K562 (cell line): ENCODE data around the gene GORASP2. TPM values are rescaled to one million over a fixed set of nuclear protein-coding genes. Genes with fewer than 3 reads are reported as not detected.

ENCODE experiments used
- ATAC-seq: fragments of 200-7000 bp; cut with Tn5 transposase; 3 replicates; pipeline ENCODE4 v1.9.1; 2020; ENCODE audit warnings: moderate library complexity
- BruUV-seq: library from RNA; stranded (reverse); fragments of 400-500 nt; replicated peaks from 2 replicates; lab custom pipeline; 2021; lab: Mats Ljungman, UMichigan
- CTCF ChIA-PET: fragments of 300-600 bp; formaldehyde crosslinking; extraction: SDS; loops from one replicate; lab custom pipeline; 2021; ENCODE audit warnings: low intra/inter-chr PET ratio; lab: Yijun Ruan, JAX
- POLR2A ChIA-PET: fragments of 300-600, 350-650 bp; sonication (Branson Sonifier 250); formaldehyde crosslinking; extraction: SDS; loops from one replicate; lab custom pipeline; 2021; ENCODE audit warnings: antibody characterized with exemption, inconsistent platforms; lab: Yijun Ruan, JAX
- DNase-seq, 4 experiments: peaks; one replicate each; pipeline versions ENCODE4 v3.0.0 to v3.0.0-alpha.2; 2011 to 2018; ENCODE audit warnings: low spot score in 3 of 4, mixed read lengths in 3 of 4; ENCODE audit errors: extremely low read depth in 1 of 4
- FAIRE-seq: peaks from 2 replicates; lab custom pipeline; 2011; peaks lifted over from hg19 to GRCh38; lab: Jason Lieb, UNC
- H2AFZ ChIP-seq: 2 replicates; pipeline ENCODE4 v1.6.0; 2011; ENCODE audit warnings: low read depth, low read length, control low read depth, inconsistent platforms
- H3K27ac ChIP-seq: fragments of 200-600 bp; 3 replicates; pipeline ENCODE4 v1.8.0; 2011; ENCODE audit warnings: low read depth, mild to moderate bottlenecking, control low read depth, inconsistent platforms, low read length, moderate library complexity, mixed read lengths; ENCODE audit errors: extremely low read depth
- H3K27me3 ChIP-seq, 2 experiments: fragments of 300-600 bp in 1 of 2; 2 replicates in 1 of 2; 3 replicates in 1 of 2; pipeline versions ENCODE4 v1.6.0 to v1.8.0; 2011; ENCODE audit warnings: inconsistent platforms in 2 of 2, low read length in 2 of 2, mild to moderate bottlenecking in 1 of 2, mixed read lengths in 1 of 2, moderate library complexity in 1 of 2; ENCODE audit not compliant: control insufficient read depth in 2 of 2, insufficient read depth in 2 of 2
- H3K36me3 ChIP-seq: fragments of 300-600 bp; 3 replicates; pipeline ENCODE4 v1.8.0; 2011; ENCODE audit warnings: mild to moderate bottlenecking, low read length, inconsistent platforms; ENCODE audit not compliant: control insufficient read depth, insufficient read depth
- H3K4me1 ChIP-seq, 2 experiments: fragments of 200-600 bp in 1 of 2; replicated peaks in 1 of 2; 2 replicates in 1 of 2; 3 replicates in 1 of 2; pipeline versions ENCODE4 v1.5.1 to v1.8.0; 2011; ENCODE audit warnings: inconsistent platforms in 2 of 2, low read length in 2 of 2, mild to moderate bottlenecking in 1 of 2, mixed read lengths in 1 of 2, moderate library complexity in 1 of 2; ENCODE audit not compliant: control insufficient read depth in 2 of 2, insufficient read depth in 2 of 2
- H3K4me2 ChIP-seq: 2 replicates; pipeline ENCODE4 v1.6.1; 2011; ENCODE audit warnings: low read length, control low read depth, inconsistent platforms, mixed read lengths; ENCODE audit not compliant: insufficient read depth
- H3K4me3 ChIP-seq: fragments of 200-600 bp; sonication (generic), shearing (Covaris generic); 2 replicates; pipeline ENCODE4 v1.5.1; 2016; ENCODE audit warnings: control low read depth, inconsistent platforms
- H3K79me2 ChIP-seq: fragments of 200-600 bp; 3 replicates; pipeline ENCODE4 v1.8.0; 2011; ENCODE audit warnings: low read length, inconsistent platforms; ENCODE audit not compliant: control insufficient read depth, insufficient read depth
- H3K9ac ChIP-seq, 2 experiments: 2 replicates each; pipeline versions ENCODE4 v1.6.0 to v1.6.1; 2011; ENCODE audit warnings: low read depth in 2 of 2, low read length in 2 of 2, control low read depth in 1 of 2, inconsistent platforms in 1 of 2, mild to moderate bottlenecking in 1 of 2, mixed read lengths in 1 of 2; ENCODE audit not compliant: insufficient read depth in 1 of 2
- H3K9me1 ChIP-seq: one replicate; pipeline ENCODE4 v1.6.0; 2011; ENCODE audit warnings: inconsistent platforms, mild to moderate bottlenecking, low read length, moderate library complexity; ENCODE audit not compliant: control insufficient read depth, insufficient read depth
- H3K9me3 ChIP-seq: replicated peaks from 2 replicates; pipeline ENCODE4 v1.5.1; 2011; ENCODE audit warnings: low read depth, low read length, inconsistent platforms; ENCODE audit not compliant: control insufficient read depth, insufficient read depth
- H4K20me1 ChIP-seq: replicated peaks from 2 replicates; pipeline ENCODE4 v1.6.1; 2011; ENCODE audit warnings: low read length, inconsistent platforms, mixed read lengths; ENCODE audit not compliant: control insufficient read depth, insufficient read depth
- CBX2 ChIP-seq: fragments of 200-600 bp; sonication (generic); IDR thresholded peaks from one replicate; pipeline ENCODE4 v1.6.1; 2012; ENCODE audit warnings: mild to moderate bottlenecking, low read length, inconsistent platforms; ENCODE audit not compliant: insufficient read depth, poor library complexity, severe bottlenecking
- CCNT2 ChIP-seq: IDR thresholded peaks from 2 replicates; pipeline ENCODE4 v1.6.1; 2011; ENCODE audit warnings: borderline replicate concordance, low read depth, mild to moderate bottlenecking, moderate library complexity, mixed read lengths, low read length; ENCODE audit not compliant: insufficient read length; ENCODE audit errors: extremely low read depth
- GTF2A2 ChIP-seq: IDR thresholded peaks from 2 replicates; pipeline ENCODE4 v1.6.1; 2016; ENCODE audit warnings: mild to moderate bottlenecking, missing genetic modification characterization, missing compliant biosample characterization
- PCBP1 ChIP-seq: fragments of 200-400 bp; formaldehyde crosslinking; IDR thresholded peaks from 2 replicates; pipeline ENCODE4 v1.6.1; 2018; ENCODE audit warnings: mild to moderate bottlenecking, low read depth, low read length; ENCODE audit not compliant: poor library complexity, severe bottlenecking
- SIN3A ChIP-seq, 2 experiments: fragments of 150-350 bp in 1 of 2; IDR thresholded peaks; 2 replicates each; pipeline ENCODE4 v1.6.1; 2011 to 2016; ENCODE audit warnings: borderline replicate concordance in 2 of 2, low read depth in 2 of 2, low read length in 2 of 2, mild to moderate bottlenecking in 2 of 2, moderate library complexity in 2 of 2; ENCODE audit not compliant: control insufficient read depth in 1 of 2
- WGBS: fragments of 100-300 bp; shearing (Covaris generic); methylation state at CpG from one replicate; pipeline ENCODE4 v1.1.6; 2016; ENCODE audit warnings: low coverage, mixed read lengths; ENCODE audit not compliant: insufficient coverage; ENCODE audit errors: missing lambda C conversion rate; 5-methylcytosine and 5-hydroxymethylcytosine counted together
- in situ Hi-C: fragments of 300-500 bp; cut with MboI; formaldehyde crosslinking; loops from 4 replicates; pipeline ENCODE4 v1.15.0; 2018; ENCODE audit warnings: inconsistent platforms, mixed read lengths
- intact Hi-C: fragments of 100-400 bp; cut with micrococcal nuclease; formaldehyde crosslinking; loops from 2 replicates; pipeline ENCODE4 v1.14.2; 2022
- polyA plus RNA-seq, 8 experiments: library from polyadenylated mRNA; depleted of rRNA in 4 of 8; stranded (reverse) in 5 of 8; unstranded in 3 of 8; fragments of >200 nt; fragmentation: Nextera tagmentation in 2 of 8; fragmentation: Illumina TruSeq in 1 of 8; extraction: Ambion mirVana in 2 of 8; extraction: Trizol in 1 of 8; gene quantifications; 2 replicates each; pipeline versions ENCODE4 v1.2.1 to v1.2.3, GENCODE V29; 2011 to 2014; ENCODE audit warnings: inconsistent platforms in 1 of 8, missing spikeins in 1 of 8
- total RNA-seq, 7 experiments: library from RNA; depleted of rRNA in 6 of 7; stranded (reverse); fragments of >200 nt in 6 of 7; fragmentation: Illumina TruSeq in 2 of 7; extraction: Trizol in 2 of 7; gene quantifications; 2 replicates each; pipeline versions ENCODE4 v1.2.1 to v1.2.3, GENCODE V29; 2011 to 2021; ENCODE audit warnings: low replicate concordance in 1 of 7
- TF ChIP-seq, protein P1 (sequence below): fragments of 450-650 bp; IDR thresholded peaks from 2 replicates; pipeline ENCODE4 v1.6.1; 2016; ENCODE audit warnings: antibody characterized with exemption
- TF ChIP-seq, protein P2 (sequence below): sonication (generic); formaldehyde crosslinking; IDR thresholded peaks from 2 replicates; pipeline ENCODE4 v1.8.1; 2023; ENCODE audit warnings: mild to moderate bottlenecking, missing genetic modification reagents

GORASP2 gene
- total and polyA plus RNA-seq, 9 of the 15 experiments (the other 6 are each of a cell fraction or from before 2014, with no cell fraction given), result 27.4 to 180 (median 59.6) TPM

DNA sequence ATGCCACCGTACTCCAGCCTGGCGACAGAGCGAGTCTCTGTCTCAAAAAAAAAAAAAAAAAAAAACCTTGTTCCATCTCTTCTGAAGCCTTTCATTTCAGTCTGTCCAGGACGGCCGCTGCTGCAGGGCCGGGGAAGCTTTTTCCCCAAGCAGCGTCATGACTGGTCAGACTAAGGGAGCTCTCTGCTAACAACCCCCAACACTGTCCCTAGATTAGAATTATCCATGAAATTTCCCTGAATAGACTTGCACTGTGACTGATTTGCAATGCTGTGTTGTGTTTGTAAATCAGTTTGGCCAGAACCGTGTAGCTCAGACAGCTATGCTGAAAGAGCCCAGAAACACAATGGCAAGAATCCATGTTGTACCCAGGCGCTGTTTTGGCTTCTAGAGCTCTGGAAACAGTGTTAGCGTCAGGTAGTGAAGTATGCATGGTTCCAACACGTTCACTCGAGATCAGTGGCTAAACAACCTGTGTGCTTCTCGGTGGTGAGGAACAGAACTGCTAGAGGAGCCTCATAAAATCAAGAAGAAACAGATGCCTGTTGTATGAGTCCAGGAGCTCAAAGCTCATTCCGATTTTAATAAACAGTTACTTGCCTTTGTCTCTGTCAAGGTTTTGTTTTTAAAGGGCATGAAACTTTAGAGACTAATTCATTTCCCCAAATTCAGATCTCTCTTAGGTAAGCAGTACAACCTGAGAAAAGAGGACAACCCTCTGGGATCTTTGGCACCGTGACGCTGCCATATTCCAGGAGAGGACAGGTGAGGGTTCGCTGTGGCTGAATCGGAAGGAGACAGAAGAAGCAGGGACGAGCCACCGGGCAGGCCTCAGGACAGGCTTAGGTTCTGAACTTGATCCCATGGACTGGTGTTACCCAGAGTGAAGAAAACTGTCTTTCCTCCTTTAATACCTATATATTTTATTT is 43.5 kb downstream of the GORASP2 start:
- 80% methylated on average over 17 of the region's 20 CpGs for WGBS
- no peak for DNase-seq
- ChIA-PET CTCF (interaction anchor here (0.6 to 2.2 kb wide), 9 partner anchors 155 to 1493 kb away, joined by 3 to 25 read pairs (median 4); no protein-coding TSS in a partner anchor), POLR2A (interaction anchor here (0.7 to 2.0 kb wide), 4 partner anchors 39 to 178 kb away, joined by 3 to 10 read pairs (median 4); partner anchors contain the start of gene GORASP2)
- Histone ChIP-seq H2AFZ (peak overlapping the region; percentile 99), H3K79me2 (no peaks in the 10 kb centered on the region), H3K9me1 (no peaks in the 10 kb centered on the region), H3K27ac (peak overlapping the region; percentile 46), H3K4me1 (peaks cover 12 to 20% of the 10 kb centered on the region in 2 experiments; a peak in 4 of 5 replicates), H3K4me3 (peak overlapping the region; percentile 56; the same call in 1 of the 2 replicates), H3K9ac (peak overlapping the region; percentile 89 to 96), H3K27me3 (no peaks in the 10 kb centered on the region), H4K20me1 (no peaks in the 10 kb centered on the region), H3K36me3 (peaks cover 3% of the 10 kb centered on the region; the same call in 1 of the 3 replicates), H3K9me3 (no peaks in the 10 kb centered on the region), H3K4me2 (peak overlapping the region; percentile 72)
- in situ Hi-C loops, result loop anchor here (5.0 to 25.0 kb wide), 2 partner anchors 445 to 1140 kb away; partner anchors contain the start of gene DLX2
- peak; percentile 46 for FAIRE-seq
- no TSS peak for BruUV-seq
- ATAC-seq, result peak; percentile 2; the same call in 2 of the 3 replicates
- TF ChIP-seq, protein P1, sequence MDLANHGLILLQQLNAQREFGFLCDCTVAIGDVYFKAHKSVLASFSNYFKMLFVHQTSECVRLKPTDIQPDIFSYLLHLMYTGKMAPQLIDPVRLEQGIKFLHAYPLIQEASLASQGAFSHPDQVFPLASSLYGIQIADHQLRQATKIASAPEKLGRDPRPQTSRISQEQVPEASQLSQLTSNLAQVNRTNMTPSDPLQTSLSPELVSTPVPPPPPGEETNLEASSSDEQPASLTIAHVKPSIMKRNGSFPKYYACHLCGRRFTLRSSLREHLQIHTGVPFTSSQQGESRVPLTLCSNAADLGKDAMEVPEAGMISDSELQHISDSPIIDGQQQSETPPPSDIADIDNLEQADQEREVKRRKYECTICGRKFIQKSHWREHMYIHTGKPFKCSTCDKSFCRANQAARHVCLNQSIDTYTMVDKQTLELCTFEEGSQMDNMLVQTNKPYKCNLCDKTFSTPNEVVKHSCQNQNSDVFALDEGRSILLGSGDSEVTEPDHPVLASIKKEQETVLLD, result no peak
- TF ChIP-seq, protein P2, sequence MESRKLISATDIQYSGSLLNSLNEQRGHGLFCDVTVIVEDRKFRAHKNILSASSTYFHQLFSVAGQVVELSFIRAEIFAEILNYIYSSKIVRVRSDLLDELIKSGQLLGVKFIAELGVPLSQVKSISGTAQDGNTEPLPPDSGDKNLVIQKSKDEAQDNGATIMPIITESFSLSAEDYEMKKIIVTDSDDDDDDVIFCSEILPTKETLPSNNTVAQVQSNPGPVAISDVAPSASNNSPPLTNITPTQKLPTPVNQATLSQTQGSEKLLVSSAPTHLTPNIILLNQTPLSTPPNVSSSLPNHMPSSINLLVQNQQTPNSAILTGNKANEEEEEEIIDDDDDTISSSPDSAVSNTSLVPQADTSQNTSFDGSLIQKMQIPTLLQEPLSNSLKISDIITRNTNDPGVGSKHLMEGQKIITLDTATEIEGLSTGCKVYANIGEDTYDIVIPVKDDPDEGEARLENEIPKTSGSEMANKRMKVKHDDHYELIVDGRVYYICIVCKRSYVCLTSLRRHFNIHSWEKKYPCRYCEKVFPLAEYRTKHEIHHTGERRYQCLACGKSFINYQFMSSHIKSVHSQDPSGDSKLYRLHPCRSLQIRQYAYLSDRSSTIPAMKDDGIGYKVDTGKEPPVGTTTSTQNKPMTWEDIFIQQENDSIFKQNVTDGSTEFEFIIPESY (CRISPR knock-in tag), result 0 out of 2 replicates have a peak, but pooled peaks have one; percentile 51
- TF ChIP-seq PCBP1 (no peak), CCNT2 (no peak), SIN3A (IDR thresholded peaks at IDR 0.05; ENCODE audit: borderline replicate concordance in 2 of 2, control insufficient read depth in 1 of 2, low read depth in 2 of 2, low read length in 2 of 2) (no peak), CBX2 (no peak), GTF2A2 (no peak)
- intact Hi-C loops, result loop anchor here (1.0 to 10.0 kb wide), 8 partner anchors 44 to 1142 kb away; partner anchors contain the start of genes CYBRD1, DCAF17 and METTL8
